Lung (tissue), 12 donors: ENCODE data around the gene LIMS2. TPM values are rescaled to one million over a fixed set of nuclear protein-coding genes. Genes with fewer than 3 reads are reported as not detected.

Experiments
- ATAC-seq: fragments of 200-7000 bp; cut with Tn5 transposase; one replicate; pipeline ENCODE4 v1.9.1; 2020; ENCODE audit warnings: moderate number of reproducible peaks; ENCODE audit not compliant: insufficient read depth, low FRiP score
- DNase-seq, 3 donors: peaks; one replicate each; pipeline ENCODE4 v3.0.0-alpha.2; 2013 to 2017
- H3K27ac ChIP-seq, 2 donors: one replicate each; pipeline ENCODE4 v1.5.1; 2013; ENCODE audit warnings: mild to moderate bottlenecking in 2 of 2, moderate library complexity in 2 of 2, control low read depth in 1 of 2, inconsistent platforms in 1 of 2, low read depth in 1 of 2, low read length in 1 of 2
- H3K27me3 ChIP-seq, 3 donors: one replicate each; pipeline ENCODE4 v1.5.1; 2013; ENCODE audit warnings: low read length in 2 of 3; ENCODE audit not compliant: control insufficient read depth in 3 of 3, insufficient read depth in 3 of 3
- H3K36me3 ChIP-seq, 4 donors: one replicate each; pipeline ENCODE4 v1.5.1; 2013; ENCODE audit warnings: low read length in 4 of 4, mild to moderate bottlenecking in 1 of 4, moderate library complexity in 1 of 4; ENCODE audit not compliant: control insufficient read depth in 4 of 4, insufficient read depth in 4 of 4
- H3K4me1 ChIP-seq, 5 donors: one replicate each; pipeline ENCODE4 v1.5.1; 2013; ENCODE audit warnings: low read length in 5 of 5, mild to moderate bottlenecking in 2 of 5, moderate library complexity in 1 of 5; ENCODE audit not compliant: control insufficient read depth in 5 of 5, insufficient read depth in 5 of 5
- H3K4me3 ChIP-seq: one replicate; pipeline ENCODE4 v1.5.1; 2013; ENCODE audit warnings: mild to moderate bottlenecking, control low read depth, moderate library complexity
- H3K9ac ChIP-seq, 2 donors: one replicate each; pipeline ENCODE4 v1.5.1; 2013; ENCODE audit warnings: low read length in 2 of 2, control low read depth in 1 of 2; ENCODE audit not compliant: insufficient read depth in 1 of 2
- H3K9me3 ChIP-seq, 4 donors: one replicate each; pipeline ENCODE4 v1.5.1; 2013; ENCODE audit warnings: low read length in 3 of 4, mild to moderate bottlenecking in 1 of 4, moderate library complexity in 1 of 4; ENCODE audit not compliant: control insufficient read depth in 4 of 4, insufficient read depth in 3 of 4
- CTCF ChIP-seq: IDR thresholded peaks from 2 replicates; pipeline ENCODE4 v1.5.1; 2012; ENCODE audit warnings: mild to moderate bottlenecking; ENCODE audit errors: control extremely low read depth, extremely low read depth
- WGBS, 2 donors: extraction: QIAGEN DNeasy Blood & Tissue Kit; methylation state at CpG; one replicate each; pipeline ENCODE4 v1.1.7; 2013; 5-methylcytosine and 5-hydroxymethylcytosine counted together
- polyA plus RNA-seq, 2 donors: library from polyadenylated mRNA; stranded (reverse); fragments of 200-250 nt; gene quantifications; one replicate each; pipeline ENCODE4 v1.2.1, GENCODE V29; 2013
- total RNA-seq, 2 donors: library from RNA; depleted of rRNA in 1 of 2; stranded (reverse); fragments of >200 nt in 1 of 2; gene quantifications; one replicate each; pipeline ENCODE4 v1.2.1, GENCODE V29; 2014 to 2021
- donor health status: control.
- donor health status: control.
- donor health status: Bipolar disorder and iron deficiency.
- donor health status: healthy.
- donor health status: DM: yes; HTN: yes; CAD: no.

LIMS2 gene
- total and polyA plus RNA-seq, 4 donors = 22.2 to 138 (median 80.4) TPM

- 83 to 85% methylated on average over 15 of the region's 15 CpGs for WGBS, 2 donors
- Histone ChIP-seq H3K9ac (no peak overlapping the region), H3K27me3 (peaks cover 0 to 15% (median 14%) of the 10 kb centered on the region in 3 donors), H3K4me1 (peaks cover 0 to 36% (median 5%) of the 10 kb centered on the region in 5 donors), H3K4me3 (no peak overlapping the region), H3K9me3 (no peaks in the 10 kb centered on the region), H3K27ac (no peak overlapping the region), H3K36me3 (no peaks in the 10 kb centered on the region)
- no peak for TF ChIP-seq CTCF
- ATAC-seq (no peak), DNase-seq (no peak)
Observed at GRCh38 chr2:127679680-127680361, 4.5 kb upstream of the LIMS2 start.

- peaks cover 0 to 18% (median 15%) of the 10 kb centered on the region in 3 donors for H3K27me3 ChIP-seq
- no peak overlapping the region for H3K27ac ChIP-seq
- no peak for TF ChIP-seq CTCF
- DNase-seq (no peak), ATAC-seq (no peak)
- no peaks in the 10 kb centered on the region for H3K9me3 ChIP-seq
- WGBS, 2 donors = 89 to 90% methylated on average over 6 of the region's 6 CpGs
- H3K9ac ChIP-seq = no peak overlapping the region
- no peaks in the 10 kb centered on the region for H3K36me3 ChIP-seq
- no peak overlapping the region for H3K4me3 ChIP-seq
- H3K4me1 ChIP-seq = peaks cover 0 to 41% (median 6%) of the 10 kb centered on the region in 5 donors
Observed at GRCh38 chr2:127678991-127679390, 3.7 kb upstream of the LIMS2 start.

DNA sequence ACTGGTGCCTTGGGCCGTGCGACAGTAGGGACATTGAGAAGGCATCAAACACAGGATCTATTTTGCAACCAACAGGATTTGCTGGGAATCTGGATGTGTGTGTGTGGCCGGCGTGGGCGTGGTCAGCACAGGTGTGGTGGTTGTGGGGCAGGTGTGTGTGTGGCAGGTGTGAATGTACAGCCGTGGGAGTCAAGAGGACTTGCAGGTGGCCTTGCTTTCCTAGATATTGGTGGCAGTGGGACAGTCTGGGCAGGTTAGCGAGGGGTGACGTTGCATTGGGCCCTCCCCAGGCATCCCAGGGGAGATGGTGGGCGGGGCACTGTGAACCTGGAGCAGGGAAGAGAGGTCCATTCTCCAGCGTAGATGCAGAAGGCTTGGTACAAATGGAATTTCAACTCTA is 3.2 kb upstream of the LIMS2 start:
- Histone ChIP-seq H3K36me3 (no peaks in the 10 kb centered on the region), H3K27ac (no peak overlapping the region), H3K9ac (no peak overlapping the region), H3K4me3 (no peak overlapping the region), H3K27me3 (peaks cover 0 to 18% (median 15%) of the 10 kb centered on the region in 3 donors), H3K9me3 (no peaks in the 10 kb centered on the region), H3K4me1 (peaks cover 0 to 38% (median 5%) of the 10 kb centered on the region in 5 donors)
- ATAC-seq (no peak), DNase-seq (no peak)
- TF ChIP-seq CTCF = no peak
- WGBS, 2 donors = 92 to 94% methylated on average over 10 of the region's 10 CpGs
